Osteoblast (primary cell): ENCODE measurements around the gene CCNC. TPM values are rescaled to one million over a fixed set of nuclear protein-coding genes. Genes with fewer than 3 reads are reported as not detected.

Source experiments
- DNase-seq: peaks from one replicate; pipeline ENCODE4 v3.0.0; 2011; ENCODE audit warnings: low spot score, mixed read lengths; ENCODE audit not compliant: insufficient read length; ENCODE audit errors: missing footprints
- H2AFZ ChIP-seq: 2 replicates; pipeline ENCODE4 v1.6.0; 2011; ENCODE audit warnings: mild to moderate bottlenecking, low read length
- H3K27ac ChIP-seq: 2 replicates; pipeline ENCODE4 v1.5.1; 2011; ENCODE audit warnings: mild to moderate bottlenecking, low read depth, low read length, moderate library complexity
- H3K27me3 ChIP-seq: 2 replicates; pipeline ENCODE4 v1.6.0; 2012; ENCODE audit warnings: mild to moderate bottlenecking, control low read depth, inconsistent platforms, low read length, moderate library complexity; ENCODE audit not compliant: insufficient read depth
- H3K36me3 ChIP-seq: 2 replicates; pipeline ENCODE4 v1.5.1; 2011; ENCODE audit warnings: mild to moderate bottlenecking, low read length, control low read depth, moderate library complexity; ENCODE audit not compliant: insufficient read depth
- H3K4me1 ChIP-seq: 2 replicates; pipeline ENCODE4 v1.5.1; 2011; ENCODE audit warnings: mild to moderate bottlenecking, low read length, control low read depth, moderate library complexity; ENCODE audit not compliant: insufficient read depth
- H3K4me2 ChIP-seq: 2 replicates; pipeline ENCODE4 v1.6.0; 2011; ENCODE audit warnings: mild to moderate bottlenecking, low read length; ENCODE audit not compliant: insufficient read depth
- H3K4me3 ChIP-seq: fragments of 200-600 bp; sonication (generic); 3 replicates; pipeline ENCODE4 v1.5.1; 2012; ENCODE audit warnings: mild to moderate bottlenecking, low read length, inconsistent platforms; ENCODE audit not compliant: insufficient read depth
- H3K79me2 ChIP-seq: 2 replicates; pipeline ENCODE4 v1.6.0; 2012; ENCODE audit warnings: mild to moderate bottlenecking, low read length, control low read depth, inconsistent platforms; ENCODE audit not compliant: insufficient read depth
- H3K9me3 ChIP-seq: 2 replicates; pipeline ENCODE4 v1.5.1; 2011; ENCODE audit warnings: low read depth, low read length, control low read depth
- H4K20me1 ChIP-seq: 2 replicates; pipeline ENCODE4 v1.6.0; 2012; ENCODE audit warnings: mild to moderate bottlenecking, low read length, control low read depth; ENCODE audit not compliant: insufficient read depth
- CTCF ChIP-seq: IDR thresholded peaks from 2 replicates; pipeline ENCODE4 v1.5.1; 2011; ENCODE audit warnings: mild to moderate bottlenecking, low read depth, low read length, moderate library complexity; ENCODE audit errors: extremely low read depth
- total RNA-seq: library from RNA; depleted of rRNA; stranded (reverse); fragments of >200 nt; gene quantifications from 2 replicates; pipeline ENCODE4 v1.2.3, GENCODE V29; 2012

CCNC gene
- total RNA-seq, 1 donor, result 89.4 TPM

GRCh38 chr6:99553888-99554287 lies 14.6 kb downstream of the CCNC start:
- Histone ChIP-seq H3K4me2 (no peak overlapping the region), H3K9me3 (no peaks in the 10 kb centered on the region), H3K27me3 (no peaks in the 10 kb centered on the region), H3K79me2 (peaks cover 2% of the 10 kb centered on the region), H3K36me3 (peaks cover 33% of the 10 kb centered on the region), H3K4me3 (no peak overlapping the region), H3K27ac (no peak overlapping the region), H2AFZ (no peak overlapping the region), H3K4me1 (no peaks in the 10 kb centered on the region), H4K20me1 (no peaks in the 10 kb centered on the region)
- DNase-seq, result no peak
- TF ChIP-seq CTCF, result no peak

- Histone ChIP-seq H4K20me1 (no peaks in the 10 kb centered on the region), H3K27me3 (no peaks in the 10 kb centered on the region), H3K4me1 (no peaks in the 10 kb centered on the region), H3K4me2 (no peak overlapping the region), H3K27ac (no peak overlapping the region), H3K79me2 (no peaks in the 10 kb centered on the region), H2AFZ (no peak overlapping the region), H3K9me3 (no peaks in the 10 kb centered on the region), H3K36me3 (peaks cover 45% of the 10 kb centered on the region), H3K4me3 (no peak overlapping the region)
- no peak for DNase-seq
- no peak for TF ChIP-seq CTCF
Measured at GRCh38 chr6:99550046-99550748, 18.3 kb downstream of the CCNC start.

GRCh38 chr6:99548706-99549105 lies 19.8 kb downstream of the CCNC start:
- H3K4me2 ChIP-seq, result no peak overlapping the region
- no peaks in the 10 kb centered on the region for H4K20me1 ChIP-seq
- no peak for DNase-seq
- H3K27me3 ChIP-seq, result no peaks in the 10 kb centered on the region
- no peaks in the 10 kb centered on the region for H3K9me3 ChIP-seq
- peaks cover 39% of the 10 kb centered on the region for H3K36me3 ChIP-seq
- no peak overlapping the region for H3K27ac ChIP-seq
- H3K4me1 ChIP-seq, result no peaks in the 10 kb centered on the region
- H2AFZ ChIP-seq, result no peak overlapping the region
- no peaks in the 10 kb centered on the region for H3K79me2 ChIP-seq
- TF ChIP-seq CTCF, result no peak
- H3K4me3 ChIP-seq, result no peak overlapping the region

GRCh38 chr6:99547526-99547925 lies 20.9 kb downstream of the CCNC start:
- Histone ChIP-seq H3K36me3 (peaks cover 47% of the 10 kb centered on the region), H2AFZ (no peak overlapping the region), H3K4me2 (no peak overlapping the region), H3K27me3 (no peaks in the 10 kb centered on the region), H3K4me1 (no peaks in the 10 kb centered on the region), H3K4me3 (no peak overlapping the region), H3K27ac (no peak overlapping the region), H3K9me3 (no peaks in the 10 kb centered on the region), H3K79me2 (no peaks in the 10 kb centered on the region), H4K20me1 (no peaks in the 10 kb centered on the region)
- no peak for DNase-seq
- no peak for TF ChIP-seq CTCF
